OCI-LY1 (cell line): ENCODE data around the gene TRIO.

Experiments
- H2AFZ ChIP-seq: fragments of 200-600 bp; sonication (generic), shearing (Covaris generic); 2 replicates; pipeline ENCODE4 v1.6.0; 2014; ENCODE audit warnings: antibody characterized with exemption, mild to moderate bottlenecking, low read length
- H3F3A ChIP-seq: fragments of 200-600 bp; sonication (generic), shearing (Covaris generic); 2 replicates; pipeline ENCODE4 v1.6.0; 2014; ENCODE audit warnings: mild to moderate bottlenecking, antibody characterized with exemption, low read length, moderate library complexity; ENCODE audit not compliant: insufficient read depth
- H3K27ac ChIP-seq: fragments of 200-600 bp; sonication (generic); 2 replicates; pipeline ENCODE4 v1.5.1; 2014; ENCODE audit warnings: low read length, mixed run types, mild to moderate bottlenecking, low read depth; ENCODE audit not compliant: poor library complexity, severe bottlenecking
- H3K27me3 ChIP-seq: fragments of 200-600 bp; sonication (generic); 2 replicates; pipeline ENCODE4 v1.6.0; 2014; ENCODE audit warnings: antibody characterized with exemption, mild to moderate bottlenecking, low read length, moderate library complexity; ENCODE audit not compliant: insufficient read depth
- H3K36me3 ChIP-seq: fragments of 200-600 bp; sonication (generic); 2 replicates; pipeline ENCODE4 v1.6.1; 2014; ENCODE audit warnings: mild to moderate bottlenecking, antibody characterized with exemption, low read length, moderate library complexity, mixed read lengths; ENCODE audit not compliant: insufficient read depth
- H3K4me1 ChIP-seq: fragments of 200-600 bp; sonication (generic); 2 replicates; pipeline ENCODE4 v1.5.1; 2014; ENCODE audit warnings: mild to moderate bottlenecking, low read length, moderate library complexity; ENCODE audit not compliant: insufficient read depth, severe bottlenecking
- H3K4me2 ChIP-seq: fragments of 200-600 bp; sonication (generic), shearing (Covaris generic); 2 replicates; pipeline ENCODE4 v1.6.1; 2014; ENCODE audit warnings: low read length
- H3K4me3 ChIP-seq: fragments of 200-600 bp; sonication (generic); 2 replicates; pipeline ENCODE4 v1.5.1; 2014; ENCODE audit warnings: low read length, low read depth, mild to moderate bottlenecking, mixed read lengths; ENCODE audit not compliant: poor library complexity, severe bottlenecking
- H3K79me2 ChIP-seq: fragments of 200-600 bp; shearing (Covaris generic); 2 replicates; pipeline ENCODE4 v1.6.1; 2016; ENCODE audit warnings: mixed run types, low read length, mixed read lengths; ENCODE audit not compliant: insufficient read depth
- H3K9ac ChIP-seq: fragments of 200-600 bp; sonication (generic), shearing (Covaris generic); 2 replicates; pipeline ENCODE4 v1.6.1; 2014; ENCODE audit warnings: mild to moderate bottlenecking, low read length, mixed read lengths
- H3K9me2 ChIP-seq: fragments of 200-600 bp; sonication (generic), shearing (Covaris generic); 2 replicates; pipeline ENCODE4 v1.6.1; 2014; ENCODE audit warnings: low read depth, mild to moderate bottlenecking, low read length, mixed read lengths
- H3K9me3 ChIP-seq: fragments of 200-600 bp; shearing (Covaris generic); 2 replicates; pipeline ENCODE4 v1.6.1; 2014; ENCODE audit warnings: low read length, mixed read lengths
- H4K20me1 ChIP-seq: fragments of 200-600 bp; sonication (generic), shearing (Covaris generic); 2 replicates; pipeline ENCODE4 v1.6.0; 2016; ENCODE audit warnings: mild to moderate bottlenecking, low read length; ENCODE audit not compliant: insufficient read depth
- CTCF ChIP-seq: fragments of 200-600 bp; sonication (generic), shearing (Covaris generic); IDR thresholded peaks from 2 replicates; pipeline ENCODE4 v1.5.1; 2017; ENCODE audit warnings: mild to moderate bottlenecking, antibody characterized with exemption, low read length, moderate library complexity, mixed read lengths
- EZH2 ChIP-seq: fragments of 200-600 bp; sonication (generic), shearing (Covaris generic); IDR thresholded peaks from 2 replicates; pipeline ENCODE4 v1.8.0; 2017; ENCODE audit warnings: borderline replicate concordance, mixed run types, mild to moderate bottlenecking, antibody characterized with exemption, low read length, moderate library complexity, mixed read lengths

The TRIO gene

GRCh38 chr5:14451871-14452270, 308.7 kb downstream of the TRIO start:
- Histone ChIP-seq H3K4me2 (no peak overlapping the region), H3F3A (no peaks in the 10 kb centered on the region), H2AFZ (no peak overlapping the region), H3K79me2 (no peaks in the 10 kb centered on the region), H3K27ac (no peak overlapping the region), H3K4me3 (no peak overlapping the region), H3K27me3 (no peaks in the 10 kb centered on the region), H3K9me2 (no peaks in the 10 kb centered on the region), H4K20me1 (no peaks in the 10 kb centered on the region), H3K9ac (no peak overlapping the region), H3K9me3 (no peaks in the 10 kb centered on the region), H3K36me3 (no peaks in the 10 kb centered on the region), H3K4me1 (no peaks in the 10 kb centered on the region)
- no peak for TF ChIP-seq CTCF
- TF ChIP-seq EZH2 = no peak

DNA sequence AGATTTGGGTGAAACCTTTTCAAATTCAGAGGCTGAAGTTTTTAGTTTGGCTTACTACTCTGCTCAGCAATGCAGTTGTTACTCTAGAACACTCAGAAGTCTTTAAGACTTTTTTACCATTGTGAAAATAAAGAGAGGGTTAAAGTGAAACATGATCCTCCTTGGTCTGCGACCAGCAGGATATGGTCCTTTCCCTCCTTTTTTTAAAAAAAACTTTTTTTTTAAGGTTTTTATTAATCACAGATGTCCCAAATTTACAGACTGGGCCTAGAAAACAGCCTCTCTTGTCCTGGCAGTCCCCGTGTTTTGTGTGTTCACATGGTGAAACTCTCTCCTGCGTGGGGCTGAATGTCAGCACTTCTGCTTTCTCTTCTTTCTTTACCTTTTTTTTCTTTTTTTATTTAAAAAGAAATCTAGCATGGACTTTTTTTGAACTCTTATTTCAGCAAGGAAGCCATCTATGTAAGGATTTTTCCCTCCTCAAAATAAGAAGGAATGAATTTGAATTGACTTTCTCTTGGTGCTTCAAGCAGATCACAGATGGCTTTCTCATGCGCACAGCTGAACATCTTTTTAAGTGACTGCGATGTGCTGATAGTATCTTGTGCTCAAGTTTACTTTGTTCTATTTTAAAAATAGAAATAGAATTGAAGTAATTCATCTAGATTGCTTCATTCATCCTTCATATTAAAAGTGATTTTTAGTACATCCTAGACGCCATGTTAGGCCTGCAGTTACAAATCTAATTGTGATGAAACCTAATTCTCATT, 309.7 kb downstream of the TRIO start:
- Histone ChIP-seq H3K4me1 (no peaks in the 10 kb centered on the region), H2AFZ (no peak overlapping the region), H3K9me2 (no peaks in the 10 kb centered on the region), H4K20me1 (no peaks in the 10 kb centered on the region), H3K36me3 (no peaks in the 10 kb centered on the region), H3K27ac (no peak overlapping the region), H3F3A (no peaks in the 10 kb centered on the region), H3K27me3 (no peaks in the 10 kb centered on the region), H3K79me2 (no peaks in the 10 kb centered on the region), H3K4me2 (no peak overlapping the region), H3K4me3 (no peak overlapping the region), H3K9me3 (no peaks in the 10 kb centered on the region), H3K9ac (no peak overlapping the region)
- TF ChIP-seq EZH2 = no peak
- TF ChIP-seq CTCF = no peak

GRCh38 chr5:14453481-14453880, 310.3 kb downstream of the TRIO start:
- Histone ChIP-seq H2AFZ (no peak overlapping the region), H3K4me2 (no peak overlapping the region), H3F3A (no peaks in the 10 kb centered on the region), H3K27ac (no peak overlapping the region), H4K20me1 (no peaks in the 10 kb centered on the region), H3K36me3 (no peaks in the 10 kb centered on the region), H3K9ac (no peak overlapping the region), H3K9me2 (no peaks in the 10 kb centered on the region), H3K4me1 (no peaks in the 10 kb centered on the region), H3K4me3 (no peak overlapping the region), H3K79me2 (no peaks in the 10 kb centered on the region), H3K27me3 (no peaks in the 10 kb centered on the region), H3K9me3 (no peaks in the 10 kb centered on the region)
- TF ChIP-seq EZH2 (no peak), CTCF (no peak)
